ENCODE results near the gene HOXB7.

The HOXB7 gene

GRCh38 chr17:48609033-48609432, 1.8 kb downstream of the HOXB7 start:
- DNase-seq (ENCODE audit: low spot score), result no peak

GRCh38 chr17:48608494-48608834, 2.4 kb downstream of the HOXB7 start:
- no peak for DNase-seq (ENCODE audit: low spot score)

GRCh38 chr17:48606892-48607614, 3.8 kb downstream of the HOXB7 start:
- no peak for DNase-seq (ENCODE audit: low spot score)

- DNase-seq (ENCODE audit: low spot score), result no peak
These were observed 4.6 kb downstream of the HOXB7 start for GRCh38 chr17:48605991-48606891.

- DNase-seq (ENCODE audit: low spot score), result no peak
These were observed 5.4 kb downstream of the HOXB7 start for GRCh38 chr17:48605409-48605919.

- DNase-seq (ENCODE audit: low spot score), result no peak
These were observed 6.0 kb downstream of the HOXB7 start, which contains the start of gene HOXB6 for GRCh38 chr17:48604770-48605329. Gene HOXB6, minus strand, starts transcription at chr17:48604986. Its CDS starts 6,836 bp downstream, at chr17:48598150.

GRCh38 chr17:48603959-48604769, 6.7 kb downstream of the HOXB7 start:
- DNase-seq (ENCODE audit: low spot score), result no peak

GRCh38 chr17:48601539-48602425, 9.0 kb downstream of the HOXB7 start:
- no peak for DNase-seq (ENCODE audit: low spot score)

GRCh38 chr17:48601207-48601538, 9.6 kb downstream of the HOXB7 start:
- DNase-seq (ENCODE audit: low spot score), result no peak

GRCh38 chr17:48600244-48601098, 10.3 kb downstream of the HOXB7 start:
- DNase-seq (ENCODE audit: low spot score), result no peak

GRCh38 chr17:48599354-48599753, 11.5 kb downstream of the HOXB7 start:
- no peak for DNase-seq (ENCODE audit: low spot score)

- no peak for DNase-seq (ENCODE audit: low spot score)
These were observed 12.1 kb downstream of the HOXB7 start for GRCh38 chr17:48598736-48599135.

GRCh38 chr17:48597778-48598631, 12.8 kb downstream of the HOXB7 start:
- DNase-seq (ENCODE audit: low spot score), result no peak

- DNase-seq (ENCODE audit: low spot score), result no peak
These were observed 13.4 kb downstream of the HOXB7 start for GRCh38 chr17:48597528-48597777.

GRCh38 chr17:48596735-48597527, 13.9 kb downstream of the HOXB7 start:
- no peak for DNase-seq (ENCODE audit: low spot score)

- DNase-seq (ENCODE audit: low spot score), result no peak
These were observed 14.7 kb downstream of the HOXB7 start for GRCh38 chr17:48596000-48596734.

GRCh38 chr17:48595278-48595999, 15.4 kb downstream of the HOXB7 start:
- DNase-seq (ENCODE audit: low spot score), result no peak

All from hepatic stellate cell (primary cell).